GM12878 (cell line): ENCODE data around the gene CA9. TPM values are rescaled to one million over a fixed set of nuclear protein-coding genes. Genes with fewer than 3 reads are reported as not detected.

Experiments used
- ATF7 ChIP-seq: fragments of 450-650 bp; IDR thresholded peaks from 2 replicates; pipeline ENCODE4 v1.6.1; 2016; ENCODE audit warnings: low read depth, mild to moderate bottlenecking
- BHLHE40 ChIP-seq, 2 experiments: fragments of 450-650 bp in 1 of 2; IDR thresholded peaks; 2 replicates each; pipeline ENCODE4 v1.6.1; 2011 to 2017; ENCODE audit warnings: low read depth in 2 of 2, borderline replicate concordance in 1 of 2, improper control_type of control experiment in 1 of 2, low read length in 1 of 2, mild to moderate bottlenecking in 1 of 2
- CREB1 ChIP-seq: IDR thresholded peaks from 2 replicates; pipeline ENCODE4 v1.6.1; 2012; ENCODE audit warnings: low read depth, mild to moderate bottlenecking, inconsistent platforms
- EED ChIP-seq: sonication (generic); IDR thresholded peaks from 2 replicates; pipeline ENCODE4 v1.6.1; 2016; ENCODE audit warnings: antibody characterized with exemption, low read depth
- EZH2 ChIP-seq: IDR thresholded peaks from 2 replicates; pipeline ENCODE4 v1.6.1; 2012; ENCODE audit warnings: low read depth, mild to moderate bottlenecking, control low read depth, inconsistent platforms, low read length, borderline replicate concordance; ENCODE audit not compliant: control insufficient read depth
- FOS ChIP-seq: IDR thresholded peaks from 3 replicates; pipeline ENCODE4 v1.6.1; 2011; ENCODE audit warnings: borderline replicate concordance; ENCODE audit not compliant: insufficient read length; ENCODE audit errors: extremely low read depth
- HDAC6 ChIP-seq: fragments of 200-600 bp; sonication (generic); IDR thresholded peaks from one replicate; pipeline ENCODE4 v1.8.0; 2017; ENCODE audit warnings: antibody characterized with exemption; ENCODE audit not compliant: unreplicated experiment
- JUND ChIP-seq: IDR thresholded peaks from 2 replicates; pipeline ENCODE4 v1.6.1; 2012; ENCODE audit warnings: low read depth, mild to moderate bottlenecking, low read length, improper control_type of control experiment, moderate library complexity
- MTA2 ChIP-seq: fragments of 450-650 bp; IDR thresholded peaks from 2 replicates; pipeline ENCODE4 v1.6.1; 2016; ENCODE audit warnings: low read depth, mild to moderate bottlenecking, moderate library complexity
- MTA3 ChIP-seq: IDR thresholded peaks from 2 replicates; pipeline ENCODE4 v1.6.1; 2012; ENCODE audit warnings: low read length, inconsistent platforms, borderline replicate concordance
- NFYA ChIP-seq: IDR thresholded peaks from 2 replicates; pipeline ENCODE4 v1.6.1; 2011; ENCODE audit warnings: low read depth, mild to moderate bottlenecking, low read length, improper control_type of control experiment, borderline replicate concordance
- NR2C2 ChIP-seq: IDR thresholded peaks from 2 replicates; pipeline ENCODE4 v1.6.1; 2011; ENCODE audit warnings: borderline replicate concordance, low read depth; ENCODE audit not compliant: control insufficient read depth, insufficient read length
- RAD51 ChIP-seq: fragments of 450-650 bp; IDR thresholded peaks from 2 replicates; pipeline ENCODE4 v1.6.1; 2016; ENCODE audit warnings: moderate library complexity, mild to moderate bottlenecking, inconsistent platforms
- RBBP5 ChIP-seq: fragments of 200-600 bp; sonication (generic); conservative IDR thresholded peaks from 2 replicates; pipeline ENCODE4 v1.6.1; 2016
- RCOR1 ChIP-seq: conservative IDR thresholded peaks from 2 replicates; pipeline ENCODE4 v1.6.1; 2012; ENCODE audit warnings: low read depth, low read length, improper control_type of control experiment
- TCF7 ChIP-seq: IDR thresholded peaks from 2 replicates; pipeline ENCODE4 v1.6.1; 2014; ENCODE audit warnings: antibody characterized with exemption, borderline replicate concordance
- ZNF207 ChIP-seq: fragments of 450-650 bp; IDR thresholded peaks from 2 replicates; pipeline ENCODE4 v1.6.1; 2014; ENCODE audit warnings: antibody characterized with exemption, mild to moderate bottlenecking, borderline replicate concordance
- polyA plus RNA-seq, 11 experiments: library from polyadenylated mRNA; depleted of rRNA in 4 of 11; unstranded in 6 of 11; stranded (reverse) in 5 of 11; fragments of >200 nt; fragmentation: Nextera tagmentation in 4 of 11; fragmentation: Illumina TruSeq in 1 of 11; extraction: Ambion mirVana in 4 of 11; extraction: Trizol in 1 of 11; gene quantifications; 1 replicate in 1 of 11; 2 replicates in 10 of 11; pipeline versions ENCODE4 v1.2.1 to v1.2.3, GENCODE V29; 2011 to 2016; ENCODE audit warnings: inconsistent platforms in 2 of 11, missing spikeins in 2 of 11, low read depth in 1 of 11
- total RNA-seq, 4 experiments: library from RNA; depleted of rRNA in 3 of 4; stranded (reverse); fragments of >200 nt in 3 of 4; fragmentation: Illumina TruSeq in 1 of 4; extraction: Trizol in 1 of 4; gene quantifications; 2 replicates each; pipeline versions ENCODE4 v1.2.1 to v1.2.3, GENCODE V29; 2013 to 2021
- TF ChIP-seq, protein P1 (sequence below), 3 experiments: IDR thresholded peaks in 2 of 3; conservative IDR thresholded peaks in 1 of 3; 2 replicates each; pipeline ENCODE4 v1.5.1; 2011; ENCODE audit warnings: low read depth in 3 of 3, low read length in 3 of 3, mild to moderate bottlenecking in 3 of 3, control low read depth in 2 of 3, moderate library complexity in 2 of 3, inconsistent platforms in 1 of 3, mixed read lengths in 1 of 3; ENCODE audit not compliant: control insufficient read depth in 2 of 3, insufficient read depth in 1 of 3; ENCODE audit errors: extremely low read depth in 1 of 3
- TF ChIP-seq, protein P2 (sequence below): fragments of 450-650 bp; IDR thresholded peaks from 2 replicates; pipeline ENCODE4 v1.6.1; 2014; ENCODE audit warnings: mild to moderate bottlenecking
- TF ChIP-seq, protein P3 (sequence below): IDR thresholded peaks from 2 replicates; pipeline ENCODE4 v1.6.1; 2012; ENCODE audit warnings: mild to moderate bottlenecking, low read depth, low read length
- TF ChIP-seq, protein P4 (sequence below): fragments of 450-650 bp; IDR thresholded peaks from 2 replicates; pipeline ENCODE4 v1.6.1; 2017; ENCODE audit warnings: antibody characterized with exemption, mild to moderate bottlenecking, moderate library complexity

CA9 gene
- total and polyA plus RNA-seq, 10 of the 15 experiments (the other 5 are each of a cell fraction or from before 2014, with no cell fraction given): 0.53 to 6.6 (median 1.2) TPM

DNA sequence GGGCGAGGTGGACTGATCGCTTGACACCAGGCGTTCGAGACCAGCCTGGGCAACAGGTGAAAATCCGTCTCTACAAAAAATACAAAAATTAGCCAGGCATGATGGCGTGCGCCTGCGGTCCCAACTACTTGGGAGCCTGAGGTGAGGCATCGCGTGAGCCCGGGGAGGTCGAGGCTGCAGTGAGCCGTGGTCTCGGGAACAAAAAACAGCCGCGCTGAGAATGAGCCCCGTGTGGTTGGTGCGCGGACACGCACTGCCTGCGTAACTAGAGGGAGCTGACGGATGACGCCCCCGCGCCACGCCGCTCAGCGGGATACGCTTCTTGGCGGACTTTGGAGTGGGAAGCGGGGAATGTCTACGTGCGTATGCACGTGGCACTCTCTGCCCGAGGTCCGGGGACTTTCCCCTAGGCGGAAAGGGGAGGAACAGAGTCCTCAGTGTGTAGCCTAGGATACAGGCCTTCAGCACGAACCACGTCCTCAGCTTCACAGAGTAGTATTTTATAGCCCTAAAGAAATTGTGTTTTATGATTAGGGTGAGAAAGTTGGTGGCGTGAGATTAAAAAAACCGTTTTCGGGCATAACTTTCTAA, 16.1 kb upstream of the CA9 start, which contains the start of gene RMRP (continued):
- TF ChIP-seq, protein P1, sequence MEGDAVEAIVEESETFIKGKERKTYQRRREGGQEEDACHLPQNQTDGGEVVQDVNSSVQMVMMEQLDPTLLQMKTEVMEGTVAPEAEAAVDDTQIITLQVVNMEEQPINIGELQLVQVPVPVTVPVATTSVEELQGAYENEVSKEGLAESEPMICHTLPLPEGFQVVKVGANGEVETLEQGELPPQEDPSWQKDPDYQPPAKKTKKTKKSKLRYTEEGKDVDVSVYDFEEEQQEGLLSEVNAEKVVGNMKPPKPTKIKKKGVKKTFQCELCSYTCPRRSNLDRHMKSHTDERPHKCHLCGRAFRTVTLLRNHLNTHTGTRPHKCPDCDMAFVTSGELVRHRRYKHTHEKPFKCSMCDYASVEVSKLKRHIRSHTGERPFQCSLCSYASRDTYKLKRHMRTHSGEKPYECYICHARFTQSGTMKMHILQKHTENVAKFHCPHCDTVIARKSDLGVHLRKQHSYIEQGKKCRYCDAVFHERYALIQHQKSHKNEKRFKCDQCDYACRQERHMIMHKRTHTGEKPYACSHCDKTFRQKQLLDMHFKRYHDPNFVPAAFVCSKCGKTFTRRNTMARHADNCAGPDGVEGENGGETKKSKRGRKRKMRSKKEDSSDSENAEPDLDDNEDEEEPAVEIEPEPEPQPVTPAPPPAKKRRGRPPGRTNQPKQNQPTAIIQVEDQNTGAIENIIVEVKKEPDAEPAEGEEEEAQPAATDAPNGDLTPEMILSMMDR (IDR thresholded peaks at IDR 0.05 in 2 of 3, conservative IDR thresholded peaks at IDR 0.05 in 1 of 3; ENCODE audit: control insufficient read depth in 2 of 3, extremely low read depth in 1 of 3, insufficient read depth in 1 of 3, low read depth in 3 of 3, low read length in 3 of 3): no peak
- TF ChIP-seq ZNF207 (no peak), JUND (no peak), FOS (no peak), BHLHE40 (IDR thresholded peaks at IDR 0.05; ENCODE audit: borderline replicate concordance in 1 of 2, low read depth in 2 of 2, low read length in 1 of 2) (peak; percentile 97 to 99), NFYA (no peak), EZH2 (no peak), NR2C2 (no peak), HDAC6 (no peak), MTA2 (peak; percentile 79), MTA3 (no peak), RCOR1 (peak; percentile 81; the same call in 1 of the 2 replicates), RAD51 (peak; percentile 75), ATF7 (peak; percentile 67), CREB1 (no peak), TCF7 (peak; percentile 89), RBBP5 (no peak), EED (peak; percentile 100)
- TF ChIP-seq, protein P2, sequence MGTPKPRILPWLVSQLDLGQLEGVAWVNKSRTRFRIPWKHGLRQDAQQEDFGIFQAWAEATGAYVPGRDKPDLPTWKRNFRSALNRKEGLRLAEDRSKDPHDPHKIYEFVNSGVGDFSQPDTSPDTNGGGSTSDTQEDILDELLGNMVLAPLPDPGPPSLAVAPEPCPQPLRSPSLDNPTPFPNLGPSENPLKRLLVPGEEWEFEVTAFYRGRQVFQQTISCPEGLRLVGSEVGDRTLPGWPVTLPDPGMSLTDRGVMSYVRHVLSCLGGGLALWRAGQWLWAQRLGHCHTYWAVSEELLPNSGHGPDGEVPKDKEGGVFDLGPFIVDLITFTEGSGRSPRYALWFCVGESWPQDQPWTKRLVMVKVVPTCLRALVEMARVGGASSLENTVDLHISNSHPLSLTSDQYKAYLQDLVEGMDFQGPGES: no peak; the same call in 1 of the 2 replicates
- TF ChIP-seq, protein P3, sequence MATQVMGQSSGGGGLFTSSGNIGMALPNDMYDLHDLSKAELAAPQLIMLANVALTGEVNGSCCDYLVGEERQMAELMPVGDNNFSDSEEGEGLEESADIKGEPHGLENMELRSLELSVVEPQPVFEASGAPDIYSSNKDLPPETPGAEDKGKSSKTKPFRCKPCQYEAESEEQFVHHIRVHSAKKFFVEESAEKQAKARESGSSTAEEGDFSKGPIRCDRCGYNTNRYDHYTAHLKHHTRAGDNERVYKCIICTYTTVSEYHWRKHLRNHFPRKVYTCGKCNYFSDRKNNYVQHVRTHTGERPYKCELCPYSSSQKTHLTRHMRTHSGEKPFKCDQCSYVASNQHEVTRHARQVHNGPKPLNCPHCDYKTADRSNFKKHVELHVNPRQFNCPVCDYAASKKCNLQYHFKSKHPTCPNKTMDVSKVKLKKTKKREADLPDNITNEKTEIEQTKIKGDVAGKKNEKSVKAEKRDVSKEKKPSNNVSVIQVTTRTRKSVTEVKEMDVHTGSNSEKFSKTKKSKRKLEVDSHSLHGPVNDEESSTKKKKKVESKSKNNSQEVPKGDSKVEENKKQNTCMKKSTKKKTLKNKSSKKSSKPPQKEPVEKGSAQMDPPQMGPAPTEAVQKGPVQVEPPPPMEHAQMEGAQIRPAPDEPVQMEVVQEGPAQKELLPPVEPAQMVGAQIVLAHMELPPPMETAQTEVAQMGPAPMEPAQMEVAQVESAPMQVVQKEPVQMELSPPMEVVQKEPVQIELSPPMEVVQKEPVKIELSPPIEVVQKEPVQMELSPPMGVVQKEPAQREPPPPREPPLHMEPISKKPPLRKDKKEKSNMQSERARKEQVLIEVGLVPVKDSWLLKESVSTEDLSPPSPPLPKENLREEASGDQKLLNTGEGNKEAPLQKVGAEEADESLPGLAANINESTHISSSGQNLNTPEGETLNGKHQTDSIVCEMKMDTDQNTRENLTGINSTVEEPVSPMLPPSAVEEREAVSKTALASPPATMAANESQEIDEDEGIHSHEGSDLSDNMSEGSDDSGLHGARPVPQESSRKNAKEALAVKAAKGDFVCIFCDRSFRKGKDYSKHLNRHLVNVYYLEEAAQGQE: 0 out of 2 replicates have a peak, but pooled peaks have one; percentile 29
- TF ChIP-seq, protein P4, sequence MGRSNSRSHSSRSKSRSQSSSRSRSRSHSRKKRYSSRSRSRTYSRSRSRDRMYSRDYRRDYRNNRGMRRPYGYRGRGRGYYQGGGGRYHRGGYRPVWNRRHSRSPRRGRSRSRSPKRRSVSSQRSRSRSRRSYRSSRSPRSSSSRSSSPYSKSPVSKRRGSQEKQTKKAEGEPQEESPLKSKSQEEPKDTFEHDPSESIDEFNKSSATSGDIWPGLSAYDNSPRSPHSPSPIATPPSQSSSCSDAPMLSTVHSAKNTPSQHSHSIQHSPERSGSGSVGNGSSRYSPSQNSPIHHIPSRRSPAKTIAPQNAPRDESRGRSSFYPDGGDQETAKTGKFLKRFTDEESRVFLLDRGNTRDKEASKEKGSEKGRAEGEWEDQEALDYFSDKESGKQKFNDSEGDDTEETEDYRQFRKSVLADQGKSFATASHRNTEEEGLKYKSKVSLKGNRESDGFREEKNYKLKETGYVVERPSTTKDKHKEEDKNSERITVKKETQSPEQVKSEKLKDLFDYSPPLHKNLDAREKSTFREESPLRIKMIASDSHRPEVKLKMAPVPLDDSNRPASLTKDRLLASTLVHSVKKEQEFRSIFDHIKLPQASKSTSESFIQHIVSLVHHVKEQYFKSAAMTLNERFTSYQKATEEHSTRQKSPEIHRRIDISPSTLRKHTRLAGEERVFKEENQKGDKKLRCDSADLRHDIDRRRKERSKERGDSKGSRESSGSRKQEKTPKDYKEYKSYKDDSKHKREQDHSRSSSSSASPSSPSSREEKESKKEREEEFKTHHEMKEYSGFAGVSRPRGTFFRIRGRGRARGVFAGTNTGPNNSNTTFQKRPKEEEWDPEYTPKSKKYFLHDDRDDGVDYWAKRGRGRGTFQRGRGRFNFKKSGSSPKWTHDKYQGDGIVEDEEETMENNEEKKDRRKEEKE: no peak
